Liver (tissue), 9 donors: Measurements from ENCODE around the gene AQP6. TPM values are rescaled to one million over a fixed set of nuclear protein-coding genes. Genes with fewer than 3 reads are reported as not detected.
A peak's percentile ranks its signal among the peaks of the same experiment; 100 is the strongest.

ENCODE experiments used
- DNase-seq: peaks from one replicate; pipeline ENCODE4 v3.0.0-alpha.2; 2017; ENCODE audit warnings: low spot score
- H3K27ac ChIP-seq, 2 donors: one replicate each; pipeline ENCODE4 v1.7.0; 2013; ENCODE audit warnings: inconsistent platforms in 2 of 2, low read length in 2 of 2, control low read depth in 1 of 2, low read depth in 1 of 2, mild to moderate bottlenecking in 1 of 2
- H3K27me3 ChIP-seq, 4 donors: one replicate each; pipeline versions ENCODE4 v1.6.1 to v1.7.0; 2013; ENCODE audit warnings: low read length in 3 of 4, inconsistent platforms in 1 of 4, mild to moderate bottlenecking in 1 of 4, moderate library complexity in 1 of 4; ENCODE audit not compliant: control insufficient read depth in 4 of 4, insufficient read depth in 4 of 4
- H3K36me3 ChIP-seq, 4 donors: one replicate each; pipeline versions ENCODE4 v1.6.1 to v1.7.0; 2013; ENCODE audit warnings: low read length in 3 of 4, mild to moderate bottlenecking in 3 of 4, low read depth in 1 of 4, moderate library complexity in 1 of 4; ENCODE audit not compliant: control insufficient read depth in 4 of 4, insufficient read depth in 3 of 4
- H3K4me1 ChIP-seq, 4 donors: one replicate each; pipeline versions ENCODE4 v1.6.1 to v1.7.0; 2013; ENCODE audit warnings: low read length in 3 of 4, mild to moderate bottlenecking in 3 of 4, moderate library complexity in 1 of 4; ENCODE audit not compliant: control insufficient read depth in 4 of 4, insufficient read depth in 4 of 4
- H3K4me3 ChIP-seq, 3 donors: one replicate each; pipeline versions ENCODE4 v1.6.1 to v1.7.0; 2013; ENCODE audit warnings: low read length in 3 of 3, control low read depth in 1 of 3, low read depth in 1 of 3, mild to moderate bottlenecking in 1 of 3
- H3K9ac ChIP-seq, 2 donors: one replicate each; pipeline ENCODE4 v1.7.0; 2013; ENCODE audit warnings: low read length in 2 of 2, mild to moderate bottlenecking in 2 of 2, moderate library complexity in 2 of 2, control low read depth in 1 of 2, low read depth in 1 of 2
- H3K9me3 ChIP-seq, 4 donors: one replicate each; pipeline versions ENCODE4 v1.6.1 to v1.7.0; 2013; ENCODE audit warnings: low read length in 3 of 4; ENCODE audit not compliant: control insufficient read depth in 4 of 4
- ATF3 ChIP-seq: IDR thresholded peaks from 2 replicates; pipeline ENCODE4 v1.6.1; 2016; ENCODE audit warnings: antibody characterized with exemption
- CTCF ChIP-seq: fragments of 150-350 bp; IDR thresholded peaks from 2 replicates; pipeline ENCODE4 v1.5.1; 2017; ENCODE audit warnings: improper control_type of control experiment, low read depth, low read length; ENCODE audit not compliant: missing input control
- EGR1 ChIP-seq, 2 donors: IDR thresholded peaks; 2 replicates each; pipeline ENCODE4 v1.6.1; 2016 to 2018; ENCODE audit warnings: antibody characterized with exemption in 2 of 2, low read depth in 2 of 2
- FOXA1 ChIP-seq: IDR thresholded peaks from 2 replicates; pipeline ENCODE4 v1.6.1; 2016; ENCODE audit warnings: antibody characterized with exemption
- FOXA2 ChIP-seq: IDR thresholded peaks from 2 replicates; pipeline ENCODE4 v1.6.1; 2016; ENCODE audit warnings: antibody characterized with exemption
- GABPA ChIP-seq, 2 donors: IDR thresholded peaks in 1 of 2; conservative IDR thresholded peaks in 1 of 2; 2 replicates each; pipeline ENCODE4 v1.6.1; 2016; ENCODE audit warnings: antibody characterized with exemption in 2 of 2, mild to moderate bottlenecking in 1 of 2, moderate library complexity in 1 of 2
- HNF4A ChIP-seq, 2 donors: conservative IDR thresholded peaks; 2 replicates each; pipeline ENCODE4 v1.6.1; 2016; ENCODE audit warnings: antibody characterized with exemption in 2 of 2, mild to moderate bottlenecking in 2 of 2
- HNF4G ChIP-seq: IDR thresholded peaks from 2 replicates; pipeline ENCODE4 v1.6.1; 2016; ENCODE audit warnings: antibody characterized with exemption
- JUND ChIP-seq, 2 donors: IDR thresholded peaks; 2 replicates each; pipeline ENCODE4 v1.6.1; 2016; ENCODE audit warnings: antibody characterized with exemption in 2 of 2
- NR2F2 ChIP-seq: IDR thresholded peaks from 2 replicates; pipeline ENCODE4 v1.6.1; 2016; ENCODE audit warnings: antibody characterized with exemption
- RAD21 ChIP-seq, 2 donors: IDR thresholded peaks; 2 replicates each; pipeline ENCODE4 v1.6.1; 2016; ENCODE audit warnings: antibody characterized with exemption in 2 of 2, mild to moderate bottlenecking in 2 of 2
- REST ChIP-seq: IDR thresholded peaks from 2 replicates; pipeline ENCODE4 v1.6.1; 2016; ENCODE audit warnings: antibody characterized with exemption, mild to moderate bottlenecking
- RXRA ChIP-seq, 2 donors: IDR thresholded peaks; 2 replicates each; pipeline ENCODE4 v1.6.1; 2017 to 2018; ENCODE audit warnings: antibody characterized with exemption in 2 of 2, mild to moderate bottlenecking in 1 of 2
- SP1 ChIP-seq: IDR thresholded peaks from 2 replicates; pipeline ENCODE4 v1.6.1; 2018; ENCODE audit warnings: antibody characterized with exemption, mild to moderate bottlenecking
- TAF1 ChIP-seq: conservative IDR thresholded peaks from 2 replicates; pipeline ENCODE4 v1.6.1; 2016; ENCODE audit warnings: antibody characterized with exemption, mild to moderate bottlenecking
- YY1 ChIP-seq: IDR thresholded peaks from 2 replicates; pipeline ENCODE4 v1.6.1; 2016; ENCODE audit warnings: antibody characterized with exemption, mild to moderate bottlenecking
- WGBS: extraction: QIAGEN DNeasy Blood & Tissue Kit; methylation state at CpG from one replicate; pipeline ENCODE4 v1.1.7; 2013; 5-methylcytosine and 5-hydroxymethylcytosine counted together
- polyA plus RNA-seq, 2 donors: library from polyadenylated mRNA; stranded (reverse) in 1 of 2; unstranded in 1 of 2; fragments of 200-250 nt in 1 of 2; fragments of >200 nt in 1 of 2; fragmentation: Nextera tagmentation in 1 of 2; extraction: Ambion mirVana in 1 of 2; gene quantifications; one replicate each; pipeline versions ENCODE4 v1.2.1 to v1.2.3, GENCODE V29; 2013 to 2015
- total RNA-seq, 2 donors: library from RNA; depleted of rRNA; stranded (reverse); fragments of >200 nt; gene quantifications; one replicate each; pipeline ENCODE4 v1.2.3, GENCODE V29; 2014
- TF ChIP-seq, protein P1 (sequence below): IDR thresholded peaks from 2 replicates; pipeline ENCODE4 v1.6.1; 2016; ENCODE audit warnings: antibody characterized with exemption
- TF ChIP-seq, protein P2 (sequence below): IDR thresholded peaks from 2 replicates; pipeline ENCODE4 v1.6.1; 2016; ENCODE audit warnings: antibody characterized with exemption
- donor health status: healthy.
- donor health status: healthy.
- donor health status: healthy.
- donor health status: healthy.
- donor health status: healthy.

Gene AQP6
- total and polyA plus RNA-seq, 4 donors, result 0.05 to 0.11 TPM; not detected in 2

- Histone ChIP-seq H3K4me1 (peaks cover 0 to 7% (median 5%) of the 10 kb centered on the region in 4 donors), H3K4me3 (peak within 1 kb of the TSS; percentile 76 to 93 (median 81)), H3K27me3 (no peaks in the 10 kb centered on the region), H3K36me3 (no peaks in the 10 kb centered on the region), H3K9me3 (no peaks in the 10 kb centered on the region), H3K9ac (peak within 1 kb of the TSS; percentile 53 to 68), H3K27ac (peak within 1 kb of the TSS in 1 of 2 donors; percentile 39)
- DNase-seq, result peak; percentile 92
- WGBS, result 5% methylated on average over 47 of the region's 47 CpGs
- TF ChIP-seq REST (peak; percentile 28), FOXA2 (peak; percentile 72), ATF3 (peak; percentile 14), RXRA (IDR thresholded peaks at IDR 0.05) (peak; percentile 32 to 50), TAF1 (no peak), HNF4A (conservative IDR thresholded peaks at IDR 0.05) (no peak), NR2F2 (peak; percentile 81), RAD21 (IDR thresholded peaks at IDR 0.05) (peak in 1 of 2 donors; percentile 25), EGR1 (IDR thresholded peaks at IDR 0.05; ENCODE audit: low read depth in 2 of 2) (peak in 1 of 2 donors; percentile 11), GABPA (IDR thresholded peaks at IDR 0.05 in 1 of 2, conservative IDR thresholded peaks at IDR 0.05 in 1 of 2) (peak; percentile 69 to 92), FOXA1 (peak; percentile 66), CTCF (no peak), HNF4G (no peak), SP1 (peak; percentile 61), YY1 (peak; percentile 100), JUND (IDR thresholded peaks at IDR 0.05) (peak in 1 of 2 donors; percentile 38)
- TF ChIP-seq, protein P1, sequence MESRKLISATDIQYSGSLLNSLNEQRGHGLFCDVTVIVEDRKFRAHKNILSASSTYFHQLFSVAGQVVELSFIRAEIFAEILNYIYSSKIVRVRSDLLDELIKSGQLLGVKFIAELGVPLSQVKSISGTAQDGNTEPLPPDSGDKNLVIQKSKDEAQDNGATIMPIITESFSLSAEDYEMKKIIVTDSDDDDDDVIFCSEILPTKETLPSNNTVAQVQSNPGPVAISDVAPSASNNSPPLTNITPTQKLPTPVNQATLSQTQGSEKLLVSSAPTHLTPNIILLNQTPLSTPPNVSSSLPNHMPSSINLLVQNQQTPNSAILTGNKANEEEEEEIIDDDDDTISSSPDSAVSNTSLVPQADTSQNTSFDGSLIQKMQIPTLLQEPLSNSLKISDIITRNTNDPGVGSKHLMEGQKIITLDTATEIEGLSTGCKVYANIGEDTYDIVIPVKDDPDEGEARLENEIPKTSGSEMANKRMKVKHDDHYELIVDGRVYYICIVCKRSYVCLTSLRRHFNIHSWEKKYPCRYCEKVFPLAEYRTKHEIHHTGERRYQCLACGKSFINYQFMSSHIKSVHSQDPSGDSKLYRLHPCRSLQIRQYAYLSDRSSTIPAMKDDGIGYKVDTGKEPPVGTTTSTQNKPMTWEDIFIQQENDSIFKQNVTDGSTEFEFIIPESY, result peak; percentile 97
- TF ChIP-seq, protein P2, sequence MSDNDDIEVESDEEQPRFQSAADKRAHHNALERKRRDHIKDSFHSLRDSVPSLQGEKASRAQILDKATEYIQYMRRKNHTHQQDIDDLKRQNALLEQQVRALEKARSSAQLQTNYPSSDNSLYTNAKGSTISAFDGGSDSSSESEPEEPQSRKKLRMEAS, result peak; percentile 89
These were observed 52.7 kb downstream of the AQP6 start, which contains the start of gene RACGAP1 for GRCh38 chr12:50025187-50026059. TSS of gene RACGAP1 (minus strand) at chr12:50025494. CDS start at chr12:50016715, 8,779 bp downstream.
